MCF 10A (cell line): ENCODE measurements around the gene NDUFAF4. TPM values are rescaled to one million over a fixed set of nuclear protein-coding genes. Genes with fewer than 3 reads are reported as not detected.

Experiments
- BruUV-seq: library from RNA; stranded (reverse); fragments of 400-500 nt; replicated peaks from 2 replicates; lab custom pipeline; 2021; lab: Mats Ljungman, UMichigan
- CTCF ChIA-PET: fragments of 300-600 bp; sonication (Branson Sonifier 250); formaldehyde crosslinking; extraction: SDS; loops from one replicate; lab custom pipeline; 2021; ENCODE audit warnings: antibody characterized with exemption, inconsistent platforms; lab: Yijun Ruan, JAX
- POLR2A ChIA-PET: fragments of 300-600, 350-650 bp; sonication (Branson Sonifier 250); formaldehyde crosslinking; extraction: SDS; loops from one replicate; lab custom pipeline; 2020; ENCODE audit warnings: antibody characterized with exemption, inconsistent platforms; lab: Yijun Ruan, JAX
- DNase-seq: peaks from one replicate; pipeline ENCODE4 v3.0.0-alpha.2; 2018; ENCODE audit not compliant: unreplicated experiment
- H3K27ac Mint-ChIP-seq: one replicate; pipeline ENCODE4 v1.8.0; 2022; ENCODE audit warnings: mild to moderate bottlenecking, low read depth, mixed read lengths; ENCODE audit not compliant: unreplicated experiment
- H3K27me3 Mint-ChIP-seq: one replicate; pipeline ENCODE4 v1.8.0; 2022; ENCODE audit warnings: mixed read lengths; ENCODE audit not compliant: insufficient read depth, unreplicated experiment
- H3K36me3 Mint-ChIP-seq: one replicate; pipeline ENCODE4 v1.8.0; 2022; ENCODE audit warnings: mild to moderate bottlenecking, moderate library complexity, mixed read lengths; ENCODE audit not compliant: insufficient read depth, unreplicated experiment
- H3K4me1 Mint-ChIP-seq: one replicate; pipeline ENCODE4 v1.8.0; 2022; ENCODE audit warnings: mixed read lengths; ENCODE audit not compliant: insufficient read depth, unreplicated experiment
- H3K4me3 Mint-ChIP-seq: one replicate; pipeline ENCODE4 v1.8.0; 2022; ENCODE audit warnings: mild to moderate bottlenecking, moderate library complexity, mixed read lengths; ENCODE audit not compliant: unreplicated experiment
- H3K9me3 Mint-ChIP-seq: one replicate; pipeline ENCODE4 v1.8.0; 2022; ENCODE audit warnings: mixed read lengths; ENCODE audit not compliant: unreplicated experiment
- CTCF ChIP-seq: fragments of 200-600 bp; IDR thresholded peaks from one replicate; pipeline ENCODE4 v1.8.0; 2022; ENCODE audit warnings: antibody characterized with exemption, mild to moderate bottlenecking; ENCODE audit not compliant: unreplicated experiment
- intact Hi-C: fragments of 100-400 bp; cut with micrococcal nuclease; formaldehyde crosslinking; loops from 2 replicates; pipeline ENCODE4 v1.14.1; 2022
- total RNA-seq: library from RNA; stranded (reverse); gene quantifications from 2 replicates; pipeline ENCODE4 v1.2.3, GENCODE V29; 2022

Gene NDUFAF4
- total RNA-seq, 1 experiment from 2014 or later = 42.5 TPM

GRCh38 chr6:96925290-96925687 lies 27.6 kb upstream of the NDUFAF4 start:
- Mint-ChIP-seq H3K27ac (no peak overlapping the region), H3K36me3 (peaks cover 7% of the 10 kb centered on the region), H3K4me1 (no peaks in the 10 kb centered on the region), H3K9me3 (no peaks in the 10 kb centered on the region), H3K4me3 (peak overlapping the region; percentile 82), H3K27me3 (peaks cover 100% of the 10 kb centered on the region)
- TF ChIP-seq CTCF = no peak
- no TSS peak for BruUV-seq
- no peak for DNase-seq
- intact Hi-C loops = no loop called here
- ChIA-PET POLR2A (interaction anchor here (1.0 kb wide), 1 partner anchor 23 kb away, joined by 4 read pairs; no protein-coding TSS in a partner anchor), CTCF (interaction anchor here (0.6 to 1.4 kb wide), 2 partner anchors 14 to 25 kb away, joined by 4 to 5 read pairs; no protein-coding TSS in a partner anchor)

- peaks cover 100% of the 10 kb centered on the region for H3K27me3 Mint-ChIP-seq
- H3K4me1 Mint-ChIP-seq = no peaks in the 10 kb centered on the region
- no peak for DNase-seq
- BruUV-seq = no TSS peak
- no peaks in the 10 kb centered on the region for H3K9me3 Mint-ChIP-seq
- H3K27ac Mint-ChIP-seq = no peak overlapping the region
- H3K36me3 Mint-ChIP-seq = peaks cover 4% of the 10 kb centered on the region
- H3K4me3 Mint-ChIP-seq = peak overlapping the region; percentile 82
- no peak for TF ChIP-seq CTCF
- intact Hi-C loops = no loop called here
- POLR2A ChIA-PET = interaction anchor here (1.0 kb wide), 1 partner anchor 22 kb away, joined by 4 read pairs; no protein-coding TSS in a partner anchor
- CTCF ChIA-PET = interaction anchor here (0.6 to 1.4 kb wide), 3 partner anchors 13 to 15 kb away, joined by 3 to 5 read pairs (median 4); no protein-coding TSS in a partner anchor
Measured at GRCh38 chr6:96923871-96924493, 26.3 kb upstream of the NDUFAF4 start.

GRCh38 chr6:96923400-96923799 lies 25.7 kb upstream of the NDUFAF4 start:
- TF ChIP-seq CTCF = no peak
- Mint-ChIP-seq H3K4me1 (no peaks in the 10 kb centered on the region), H3K27ac (no peak overlapping the region), H3K9me3 (no peaks in the 10 kb centered on the region), H3K27me3 (peaks cover 100% of the 10 kb centered on the region), H3K36me3 (no peaks in the 10 kb centered on the region), H3K4me3 (no peak overlapping the region)
- no peak for DNase-seq
- intact Hi-C loops = no loop called here
- no TSS peak for BruUV-seq
- ChIA-PET POLR2A (no interaction called here), CTCF (interaction anchor here (1.0 kb wide), 2 partner anchors 22 to 89 kb away, joined by 3 read pairs; no protein-coding TSS in a partner anchor)

GRCh38 chr6:96917098-96917497 lies 19.4 kb upstream of the NDUFAF4 start:
- Mint-ChIP-seq H3K36me3 (no peaks in the 10 kb centered on the region), H3K9me3 (no peaks in the 10 kb centered on the region), H3K27me3 (peaks cover 100% of the 10 kb centered on the region), H3K4me1 (no peaks in the 10 kb centered on the region), H3K4me3 (no peak overlapping the region), H3K27ac (no peak overlapping the region)
- no peak for TF ChIP-seq CTCF
- ChIA-PET CTCF (interaction anchor here (0.9 to 1.3 kb wide), 2 partner anchors 17 to 142 kb away, joined by 4 read pairs; no protein-coding TSS in a partner anchor), POLR2A (no interaction called here)
- no TSS peak for BruUV-seq
- intact Hi-C loops = no loop called here
- no peak for DNase-seq
